ENCODE measurements around the gene ZNF770.

The ZNF770 gene

GRCh38 chr15:34941185-34941698 lies 46.8 kb downstream of the ZNF770 start:
- TF ChIP-seq FOXP2 (optimal IDR thresholded peaks at IDR 0.05; ENCODE audit: borderline replicate concordance, extremely low read depth, extremely low read length, insufficient read depth) (no peak), TAF1 (IDR thresholded peaks at IDR 0.05; ENCODE audit: borderline replicate concordance, insufficient read depth, low read length) (no peak), POLR2AphosphoS5 (IDR thresholded peaks at IDR 0.05; ENCODE audit: low read depth, low read length) (no peak), SIN3A (IDR thresholded peaks at IDR 0.05; ENCODE audit: borderline replicate concordance, insufficient read depth, low read length) (no peak), REST (IDR thresholded peaks at IDR 0.05; ENCODE audit: insufficient read depth in 1 of 2, low read depth in 2 of 2, low read length in 2 of 2) (no peak)

- TF ChIP-seq POLR2AphosphoS5 (IDR thresholded peaks at IDR 0.05; ENCODE audit: low read depth, low read length) (no peak), REST (IDR thresholded peaks at IDR 0.05; ENCODE audit: insufficient read depth in 1 of 2, low read depth in 2 of 2, low read length in 2 of 2) (no peak), SIN3A (IDR thresholded peaks at IDR 0.05; ENCODE audit: borderline replicate concordance, insufficient read depth, low read length) (no peak), FOXP2 (optimal IDR thresholded peaks at IDR 0.05; ENCODE audit: borderline replicate concordance, extremely low read depth, extremely low read length, insufficient read depth) (no peak)
These were observed 54.6 kb downstream of the ZNF770 start for GRCh38 chr15:34933432-34933975.
